ENCODE results near the gene RUNX3.

The RUNX3 gene

DNA sequence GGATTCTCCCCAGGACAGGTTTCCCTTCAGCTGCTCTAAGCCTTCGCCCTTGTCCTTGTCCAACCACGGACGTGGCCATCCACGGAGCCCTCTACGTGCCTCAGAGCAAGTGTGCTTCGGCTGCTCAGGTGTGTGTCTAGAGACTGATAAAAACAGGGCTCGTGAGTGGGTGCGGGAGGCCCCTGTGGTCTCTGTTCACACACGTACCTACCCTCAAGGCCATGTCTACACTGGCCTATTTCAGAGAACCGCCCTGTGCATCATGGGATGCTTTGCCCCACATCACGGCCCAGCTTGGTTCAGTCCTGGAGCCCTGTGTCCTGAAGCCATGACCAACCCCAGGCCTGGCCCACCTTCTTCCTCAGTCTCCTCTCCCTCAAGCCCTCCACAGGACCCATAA, 24.6 kb upstream of the RUNX3 start:
- TF ChIP-seq, protein P1, sequence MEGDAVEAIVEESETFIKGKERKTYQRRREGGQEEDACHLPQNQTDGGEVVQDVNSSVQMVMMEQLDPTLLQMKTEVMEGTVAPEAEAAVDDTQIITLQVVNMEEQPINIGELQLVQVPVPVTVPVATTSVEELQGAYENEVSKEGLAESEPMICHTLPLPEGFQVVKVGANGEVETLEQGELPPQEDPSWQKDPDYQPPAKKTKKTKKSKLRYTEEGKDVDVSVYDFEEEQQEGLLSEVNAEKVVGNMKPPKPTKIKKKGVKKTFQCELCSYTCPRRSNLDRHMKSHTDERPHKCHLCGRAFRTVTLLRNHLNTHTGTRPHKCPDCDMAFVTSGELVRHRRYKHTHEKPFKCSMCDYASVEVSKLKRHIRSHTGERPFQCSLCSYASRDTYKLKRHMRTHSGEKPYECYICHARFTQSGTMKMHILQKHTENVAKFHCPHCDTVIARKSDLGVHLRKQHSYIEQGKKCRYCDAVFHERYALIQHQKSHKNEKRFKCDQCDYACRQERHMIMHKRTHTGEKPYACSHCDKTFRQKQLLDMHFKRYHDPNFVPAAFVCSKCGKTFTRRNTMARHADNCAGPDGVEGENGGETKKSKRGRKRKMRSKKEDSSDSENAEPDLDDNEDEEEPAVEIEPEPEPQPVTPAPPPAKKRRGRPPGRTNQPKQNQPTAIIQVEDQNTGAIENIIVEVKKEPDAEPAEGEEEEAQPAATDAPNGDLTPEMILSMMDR (IDR thresholded peaks at IDR 0.05; ENCODE audit: low read depth, low read length, missing control alignments): no peak
- no peak for DNase-seq (ENCODE audit: low read depth)
- no peak overlapping the region for H3K4me3 ChIP-seq (ENCODE audit: low read depth, low read length)
- in situ Hi-C loops (cut with HindIII; ENCODE audit: low sequenced_read_pairs): no loop called here

DNA sequence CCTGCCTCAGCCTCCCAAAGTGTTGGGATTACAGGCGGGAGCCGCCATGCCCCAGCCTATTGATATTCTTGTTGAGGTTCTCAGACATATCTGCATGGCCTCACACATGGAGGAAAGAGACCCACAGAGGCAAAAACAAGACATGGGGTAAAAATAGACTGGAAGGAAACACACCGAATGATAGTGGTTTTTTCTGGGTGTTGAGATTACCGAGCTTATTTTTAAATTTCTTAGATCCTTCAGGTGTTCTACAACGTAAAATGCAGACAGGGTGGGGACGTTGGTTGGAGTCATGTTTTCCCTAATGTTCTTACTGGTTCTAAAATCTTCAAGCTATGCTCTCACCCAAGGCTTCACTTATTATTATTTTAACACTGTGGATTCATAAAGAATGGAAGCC, 23.9 kb upstream of the RUNX3 start:
- in situ Hi-C loops (cut with HindIII; ENCODE audit: low sequenced_read_pairs): no loop called here
- H3K4me3 ChIP-seq (ENCODE audit: low read depth, low read length): no peak overlapping the region
- TF ChIP-seq, protein P1 (IDR thresholded peaks at IDR 0.05; ENCODE audit: low read depth, low read length, missing control alignments): no peak
- DNase-seq (ENCODE audit: low read depth): no peak

DNA sequence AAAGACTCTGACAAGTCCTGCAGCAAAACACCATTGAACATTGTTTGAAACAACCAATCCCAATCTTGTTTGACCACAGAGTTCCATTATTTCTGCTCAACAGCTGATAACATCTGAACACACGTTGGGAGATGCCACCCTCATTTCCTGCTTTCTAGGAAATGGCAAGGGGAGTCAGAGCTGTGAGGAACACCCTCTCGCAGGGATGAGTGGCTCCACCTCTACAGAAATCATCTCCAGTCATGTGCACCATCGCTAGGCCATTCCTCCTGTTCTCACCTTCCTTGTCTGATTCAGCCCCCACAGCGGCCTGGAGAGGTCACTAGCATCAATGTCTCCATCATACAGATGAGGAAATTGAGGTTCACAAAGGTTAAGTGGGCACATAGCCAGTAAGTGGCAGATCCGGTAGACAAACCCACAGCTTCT, 22.4 kb upstream of the RUNX3 start:
- in situ Hi-C loops (cut with HindIII; ENCODE audit: low sequenced_read_pairs): no loop called here
- TF ChIP-seq, protein P1 (IDR thresholded peaks at IDR 0.05; ENCODE audit: low read depth, low read length, missing control alignments): no peak
- DNase-seq (ENCODE audit: low read depth): no peak
- H3K4me3 ChIP-seq (ENCODE audit: low read depth, low read length): no peak overlapping the region

DNA sequence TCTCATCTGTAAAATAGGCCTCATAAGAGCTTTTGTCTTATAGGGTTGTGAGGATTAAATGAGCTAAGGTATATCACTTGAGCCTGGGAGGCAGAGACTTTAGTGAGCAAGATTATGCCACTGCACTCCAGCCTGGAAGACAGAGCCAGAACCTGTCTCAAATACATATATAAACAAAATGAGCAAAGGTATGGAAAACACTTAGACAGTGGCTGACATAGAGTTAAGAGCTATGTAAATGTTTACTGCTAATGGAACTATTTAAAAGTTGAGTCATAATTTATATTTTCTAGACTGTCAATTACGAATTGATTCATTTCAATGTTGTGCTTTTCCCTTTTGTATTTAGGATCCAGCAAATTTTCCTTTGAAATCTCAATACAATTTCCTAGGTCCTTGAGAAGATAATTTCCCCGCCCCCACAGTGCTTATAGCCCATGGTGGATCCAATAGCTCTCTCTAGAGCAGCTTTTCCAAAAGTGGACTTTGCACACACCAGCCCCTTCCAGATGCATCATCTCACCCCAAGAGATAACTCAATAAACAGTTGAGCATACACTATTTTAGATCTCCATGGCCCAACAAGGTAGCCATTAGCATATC, 21.8 kb upstream of the RUNX3 start:
- in situ Hi-C loops (cut with HindIII; ENCODE audit: low sequenced_read_pairs): no loop called here
- TF ChIP-seq, protein P1 (IDR thresholded peaks at IDR 0.05; ENCODE audit: low read depth, low read length, missing control alignments): no peak

DNA sequence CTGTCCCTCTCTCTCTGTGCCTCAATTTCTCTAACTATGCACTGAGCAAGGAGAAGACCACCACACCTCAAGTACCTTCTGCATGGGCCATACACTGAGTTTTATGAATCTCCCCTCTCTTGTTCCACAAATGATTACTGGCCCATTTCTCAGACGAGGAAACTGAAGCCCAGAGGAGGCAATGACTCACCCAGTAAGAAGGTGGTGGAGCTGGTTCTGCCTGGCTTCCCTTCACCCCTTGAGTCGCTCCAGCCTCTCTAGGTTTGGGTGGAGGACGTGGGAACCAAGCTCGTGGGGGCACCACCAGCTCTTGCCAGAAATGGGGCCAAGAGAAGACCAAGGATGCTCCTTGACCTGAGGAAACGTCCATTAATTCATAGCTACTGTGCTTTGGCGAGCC, 21.3 kb upstream of the RUNX3 start:
- in situ Hi-C loops (cut with HindIII; ENCODE audit: low sequenced_read_pairs): no loop called here
- H3K4me3 ChIP-seq (ENCODE audit: low read depth, low read length): no peak overlapping the region
- TF ChIP-seq, protein P1 (IDR thresholded peaks at IDR 0.05; ENCODE audit: low read depth, low read length, missing control alignments): no peak
- no peak for DNase-seq (ENCODE audit: low read depth)

More for the DNA sequence above, 21.8 kb upstream of the RUNX3 start:
- no peak overlapping the region for H3K4me3 ChIP-seq (ENCODE audit: low read depth, low read length)
- no peak for DNase-seq (ENCODE audit: low read depth)

DNA sequence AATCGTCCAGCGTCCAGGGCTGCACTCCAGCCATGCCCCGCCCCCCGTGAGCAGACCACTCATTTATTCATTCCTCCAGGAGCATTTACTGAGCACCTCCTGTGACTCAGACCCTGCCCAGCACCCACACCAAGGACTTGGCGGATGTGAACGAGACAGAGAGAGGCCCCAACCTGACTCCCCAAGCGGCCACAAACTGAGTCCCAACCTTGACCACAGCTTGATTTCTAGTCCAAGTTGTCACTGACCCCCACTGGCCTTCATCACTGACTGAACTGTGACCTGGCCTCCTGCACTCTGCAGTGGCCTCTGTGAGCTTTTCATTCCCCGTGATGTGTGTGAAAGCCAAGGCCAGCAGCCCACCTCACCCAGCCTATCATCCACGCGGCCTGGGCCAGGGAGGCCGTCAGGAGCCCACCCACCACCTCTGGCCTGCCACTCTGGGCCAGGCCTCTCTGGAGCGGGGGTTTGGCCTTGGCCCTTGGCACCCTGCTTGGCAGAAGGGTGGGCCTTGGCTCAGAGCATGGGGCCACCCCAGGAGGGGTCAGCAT, 19.3 kb upstream of the RUNX3 start:
- TF ChIP-seq, protein P1 (IDR thresholded peaks at IDR 0.05; ENCODE audit: low read depth, low read length, missing control alignments): no peak
- in situ Hi-C loops (cut with HindIII; ENCODE audit: low sequenced_read_pairs): loop anchor here (25.0 kb wide), 1 partner anchor 263 kb away; no protein-coding TSS in a partner anchor
- peak; percentile 38 for DNase-seq (ENCODE audit: low read depth)
- no peak overlapping the region for H3K4me3 ChIP-seq (ENCODE audit: low read depth, low read length)

All from astrocyte of the cerebellum (primary cell).